ENCODE results near the gene ZDHHC14.

DNA sequence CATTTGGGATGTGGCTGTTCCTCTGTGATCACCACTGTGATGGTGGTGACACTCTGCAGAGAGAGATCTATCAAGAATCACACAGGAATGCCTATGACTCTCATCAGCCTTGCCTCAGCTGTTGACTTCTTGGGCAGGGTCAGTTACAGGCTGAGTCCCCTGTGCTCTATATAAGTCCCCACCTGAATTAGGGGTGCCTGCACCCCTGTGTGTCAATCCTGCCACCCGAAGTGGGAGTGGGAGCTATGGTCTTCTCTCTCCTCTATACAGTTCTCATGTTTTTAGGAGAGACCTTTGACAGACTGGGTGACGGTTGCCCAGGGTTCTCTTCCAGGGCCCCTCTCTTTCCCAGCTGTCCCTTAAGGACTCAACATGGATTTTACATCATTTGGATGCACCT lies 173.8 kb downstream of the ZDHHC14 start:
- TF ChIP-seq, protein P1, sequence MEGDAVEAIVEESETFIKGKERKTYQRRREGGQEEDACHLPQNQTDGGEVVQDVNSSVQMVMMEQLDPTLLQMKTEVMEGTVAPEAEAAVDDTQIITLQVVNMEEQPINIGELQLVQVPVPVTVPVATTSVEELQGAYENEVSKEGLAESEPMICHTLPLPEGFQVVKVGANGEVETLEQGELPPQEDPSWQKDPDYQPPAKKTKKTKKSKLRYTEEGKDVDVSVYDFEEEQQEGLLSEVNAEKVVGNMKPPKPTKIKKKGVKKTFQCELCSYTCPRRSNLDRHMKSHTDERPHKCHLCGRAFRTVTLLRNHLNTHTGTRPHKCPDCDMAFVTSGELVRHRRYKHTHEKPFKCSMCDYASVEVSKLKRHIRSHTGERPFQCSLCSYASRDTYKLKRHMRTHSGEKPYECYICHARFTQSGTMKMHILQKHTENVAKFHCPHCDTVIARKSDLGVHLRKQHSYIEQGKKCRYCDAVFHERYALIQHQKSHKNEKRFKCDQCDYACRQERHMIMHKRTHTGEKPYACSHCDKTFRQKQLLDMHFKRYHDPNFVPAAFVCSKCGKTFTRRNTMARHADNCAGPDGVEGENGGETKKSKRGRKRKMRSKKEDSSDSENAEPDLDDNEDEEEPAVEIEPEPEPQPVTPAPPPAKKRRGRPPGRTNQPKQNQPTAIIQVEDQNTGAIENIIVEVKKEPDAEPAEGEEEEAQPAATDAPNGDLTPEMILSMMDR (IDR thresholded peaks at IDR 0.05) = no peak
- TF ChIP-seq POLR2A (IDR thresholded peaks at IDR 0.05) = no peak
